Measurements from ENCODE around the gene RPH3AL.

GRCh38 chr17:181245-182049, 171.2 kb downstream of the RPH3AL start, which contains the start of gene DOC2B:
- TF ChIP-seq POLR2AphosphoS5 (IDR thresholded peaks at IDR 0.05) (peak in 1 of 3 donors; percentile 41), CTCF (IDR thresholded peaks at IDR 0.05 in 8 of 11, conservative IDR thresholded peaks at IDR 0.05 in 3 of 11) (peak in 1 of 11 experiments; percentile 15), POLR2A (IDR thresholded peaks at IDR 0.05) (no peak)
